Measurements from ENCODE around the gene CELF4.

The CELF4 gene

DNA sequence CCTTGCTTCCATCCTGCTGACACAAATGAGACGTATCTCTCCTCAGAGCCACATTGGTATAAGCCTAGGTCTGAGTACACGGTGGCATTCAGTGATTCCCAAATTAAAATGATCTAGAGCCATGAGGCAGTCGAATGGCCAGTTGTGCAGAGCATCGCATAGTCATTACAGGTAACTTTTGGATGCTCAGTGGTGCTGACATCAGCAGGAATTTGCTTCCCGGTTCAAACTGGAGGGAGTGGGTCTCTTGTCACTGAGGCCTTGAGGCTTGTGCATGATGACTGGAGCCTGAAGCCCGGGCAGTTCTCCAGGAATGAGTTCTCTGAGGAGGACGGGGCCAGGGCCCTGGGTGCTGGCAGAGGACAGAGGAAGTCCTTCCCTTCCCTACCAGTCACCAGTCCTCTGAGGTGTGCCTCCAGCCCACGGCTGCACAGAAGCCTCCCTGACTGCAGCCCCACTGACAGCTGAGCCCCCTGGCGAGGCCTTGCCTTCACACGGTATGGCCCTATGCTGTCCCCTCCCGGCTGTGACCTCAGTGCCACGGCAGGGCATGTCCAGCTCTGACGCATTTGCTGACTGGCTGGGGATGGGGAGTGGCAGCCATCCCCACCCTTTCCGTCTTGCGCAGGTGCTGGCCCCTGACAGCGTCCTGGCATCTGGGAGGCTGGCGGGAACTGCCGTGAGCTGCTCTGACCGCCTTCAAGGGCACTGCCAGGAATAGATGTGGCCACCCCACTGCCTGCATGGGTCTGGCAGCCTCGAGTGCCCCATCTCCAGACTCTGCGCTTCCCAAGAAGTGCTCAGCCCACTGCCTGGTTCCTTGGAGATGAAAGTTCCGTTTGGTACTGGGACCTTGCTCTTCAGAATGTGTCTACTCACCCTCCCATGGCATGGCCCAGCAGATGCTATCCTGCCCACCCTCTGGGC lies 117.4 kb downstream of the CELF4 start:
- DNase-seq (ENCODE audit: low read depth): no peak
- no peak overlapping the region for H3K4me3 ChIP-seq (ENCODE audit: control insufficient read depth, low read depth, low read length)
- TF ChIP-seq, protein P1, sequence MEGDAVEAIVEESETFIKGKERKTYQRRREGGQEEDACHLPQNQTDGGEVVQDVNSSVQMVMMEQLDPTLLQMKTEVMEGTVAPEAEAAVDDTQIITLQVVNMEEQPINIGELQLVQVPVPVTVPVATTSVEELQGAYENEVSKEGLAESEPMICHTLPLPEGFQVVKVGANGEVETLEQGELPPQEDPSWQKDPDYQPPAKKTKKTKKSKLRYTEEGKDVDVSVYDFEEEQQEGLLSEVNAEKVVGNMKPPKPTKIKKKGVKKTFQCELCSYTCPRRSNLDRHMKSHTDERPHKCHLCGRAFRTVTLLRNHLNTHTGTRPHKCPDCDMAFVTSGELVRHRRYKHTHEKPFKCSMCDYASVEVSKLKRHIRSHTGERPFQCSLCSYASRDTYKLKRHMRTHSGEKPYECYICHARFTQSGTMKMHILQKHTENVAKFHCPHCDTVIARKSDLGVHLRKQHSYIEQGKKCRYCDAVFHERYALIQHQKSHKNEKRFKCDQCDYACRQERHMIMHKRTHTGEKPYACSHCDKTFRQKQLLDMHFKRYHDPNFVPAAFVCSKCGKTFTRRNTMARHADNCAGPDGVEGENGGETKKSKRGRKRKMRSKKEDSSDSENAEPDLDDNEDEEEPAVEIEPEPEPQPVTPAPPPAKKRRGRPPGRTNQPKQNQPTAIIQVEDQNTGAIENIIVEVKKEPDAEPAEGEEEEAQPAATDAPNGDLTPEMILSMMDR (conservative IDR thresholded peaks at IDR 0.05; ENCODE audit: control insufficient read depth, insufficient read depth, low read depth, low read length): no peak

DNA sequence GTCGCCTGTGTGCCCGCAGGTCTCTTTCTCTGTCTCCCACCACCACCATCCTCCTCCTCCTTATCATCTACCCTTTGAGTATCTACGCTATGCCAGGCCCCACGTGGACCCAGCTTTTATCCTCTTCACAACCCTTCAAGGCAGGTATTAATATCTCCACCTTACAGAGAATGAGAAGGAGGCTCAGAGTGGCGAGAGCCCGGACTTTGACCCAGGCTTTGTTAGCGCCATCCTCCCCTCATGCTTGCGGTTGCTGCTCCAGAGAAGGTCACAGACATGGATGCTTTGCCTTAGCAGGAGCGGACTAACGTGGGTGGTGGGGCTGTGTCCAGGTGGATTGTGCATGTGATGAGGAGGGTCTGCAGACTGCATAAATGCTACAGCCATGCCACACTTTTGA lies 119.8 kb downstream of the CELF4 start:
- no peak for DNase-seq (ENCODE audit: low read depth)
- H3K4me3 ChIP-seq (ENCODE audit: control insufficient read depth, low read depth, low read length): no peak overlapping the region
- TF ChIP-seq, protein P1 (conservative IDR thresholded peaks at IDR 0.05; ENCODE audit: control insufficient read depth, insufficient read depth, low read depth, low read length): no peak

DNA sequence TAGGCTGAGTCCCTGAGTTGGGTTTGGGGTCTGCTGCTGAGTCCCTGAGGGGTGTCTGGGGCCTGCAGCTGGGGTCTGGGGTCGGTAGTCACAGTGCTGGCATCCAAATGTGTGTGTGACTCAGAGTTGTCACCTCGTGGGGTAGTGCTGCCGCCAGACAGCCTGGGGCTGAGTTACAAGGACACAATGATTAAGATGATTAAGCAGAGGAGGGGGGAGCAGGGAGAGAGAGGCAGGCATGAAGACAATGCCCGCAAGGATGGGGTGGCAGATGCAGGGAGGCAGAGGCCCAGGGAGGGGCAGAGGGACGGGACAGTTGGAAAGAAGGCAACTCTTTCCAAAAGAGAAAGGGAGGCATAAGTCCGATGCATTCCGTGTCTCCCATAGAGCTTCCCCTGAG lies 120.2 kb downstream of the CELF4 start:
- no peak for DNase-seq (ENCODE audit: low read depth)
- H3K4me3 ChIP-seq (ENCODE audit: control insufficient read depth, low read depth, low read length): no peak overlapping the region
- TF ChIP-seq, protein P1 (conservative IDR thresholded peaks at IDR 0.05; ENCODE audit: control insufficient read depth, insufficient read depth, low read depth, low read length): no peak

DNA sequence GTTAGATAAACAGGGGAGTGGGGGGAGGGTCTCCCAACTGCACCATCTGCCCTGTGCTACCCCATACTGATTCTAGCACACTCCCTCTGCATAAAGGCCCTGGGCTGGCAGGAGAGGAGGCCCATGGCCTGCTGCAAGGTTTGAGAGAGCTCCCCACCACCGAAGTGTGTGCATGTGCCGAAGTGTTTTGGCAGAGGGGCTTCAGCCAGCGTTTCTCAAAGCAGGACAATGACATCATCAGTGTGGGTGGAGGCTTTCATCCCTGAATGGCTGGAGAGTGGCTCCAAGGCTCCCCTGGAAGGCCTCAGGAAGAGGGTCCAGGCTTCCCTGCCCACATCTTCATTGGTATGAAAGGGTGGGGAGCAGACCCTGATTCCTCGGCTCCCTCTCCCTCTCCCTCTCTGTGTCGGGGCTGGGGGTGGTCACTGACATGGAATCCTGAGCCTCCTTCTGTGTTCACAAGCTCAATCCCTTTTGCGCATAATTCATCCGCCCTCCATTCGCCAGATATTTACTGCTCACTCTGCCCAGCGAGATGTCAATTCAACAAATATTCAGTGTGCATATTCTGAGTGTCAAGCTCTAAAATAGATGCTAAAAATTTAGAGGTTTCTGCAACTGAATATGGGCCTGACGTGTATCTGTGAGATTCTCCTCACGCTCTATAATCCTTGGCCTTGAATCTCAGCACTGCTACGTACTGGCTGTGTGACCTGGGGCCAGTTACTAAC lies 122.1 kb downstream of the CELF4 start:
- TF ChIP-seq, protein P1 (conservative IDR thresholded peaks at IDR 0.05; ENCODE audit: control insufficient read depth, insufficient read depth, low read depth, low read length): no peak
- no peak for DNase-seq (ENCODE audit: low read depth)

DNA sequence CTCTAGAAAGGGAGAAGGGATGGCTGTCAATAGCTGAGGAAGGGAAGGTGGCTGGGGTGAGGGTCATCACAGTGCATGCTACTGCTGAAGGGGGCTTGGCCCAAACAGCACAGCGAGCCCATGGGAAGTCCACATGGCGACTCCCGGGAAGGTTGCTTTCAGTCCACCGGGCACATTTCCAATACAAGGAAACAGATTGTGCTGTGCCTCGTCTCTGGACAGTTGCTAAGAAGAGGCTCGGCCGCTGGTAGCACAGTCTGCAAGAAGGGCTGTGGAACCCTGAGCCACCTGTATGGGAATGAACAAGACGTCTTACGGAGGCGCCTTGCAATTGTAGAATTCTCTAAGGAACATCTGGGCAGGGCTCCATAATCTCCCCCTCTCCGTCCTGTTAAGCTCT lies 123.1 kb downstream of the CELF4 start:
- no peak for DNase-seq (ENCODE audit: low read depth)
- H3K4me3 ChIP-seq (ENCODE audit: control insufficient read depth, low read depth, low read length): no peak overlapping the region
- TF ChIP-seq, protein P1 (conservative IDR thresholded peaks at IDR 0.05; ENCODE audit: control insufficient read depth, insufficient read depth, low read depth, low read length): no peak

More for the DNA sequence above, 122.1 kb downstream of the CELF4 start:
- H3K4me3 ChIP-seq (ENCODE audit: control insufficient read depth, low read depth, low read length): no peak overlapping the region

DNA sequence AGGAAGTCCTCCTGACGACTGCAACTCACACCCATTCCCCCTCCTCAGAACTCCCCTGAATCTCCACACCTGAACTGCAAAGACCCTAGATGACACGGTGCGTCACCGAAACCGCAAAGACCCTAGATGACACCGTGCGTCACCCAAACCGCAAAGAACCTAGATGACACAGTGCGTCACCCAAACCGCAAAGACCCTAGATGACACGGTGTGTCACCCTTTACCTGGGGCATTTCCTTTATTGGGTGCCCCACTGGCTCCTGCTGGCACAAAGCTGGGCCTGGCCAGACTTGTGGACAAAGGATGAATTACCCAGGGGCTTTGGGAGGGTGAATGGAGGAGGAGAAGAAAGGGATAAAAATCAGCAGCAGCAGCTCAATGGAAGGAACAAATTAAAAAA lies 123.8 kb downstream of the CELF4 start:
- DNase-seq (ENCODE audit: low read depth): no peak
- no peak overlapping the region for H3K4me3 ChIP-seq (ENCODE audit: control insufficient read depth, low read depth, low read length)
- TF ChIP-seq, protein P1 (conservative IDR thresholded peaks at IDR 0.05; ENCODE audit: control insufficient read depth, insufficient read depth, low read depth, low read length): no peak

Measured in fibroblast of mammary gland (primary cell).